HG02610 (cell line): Measurements from ENCODE around the gene SLC8B1.

Experiments used
- ATAC-seq: cut with Tn5 transposase; IDR thresholded peaks from one replicate; pipeline ENCODE4 v1.9.1; 2021; ENCODE audit warnings: mild to moderate bottlenecking, moderate library complexity; ENCODE audit not compliant: unreplicated experiment

Gene SLC8B1

DNA sequence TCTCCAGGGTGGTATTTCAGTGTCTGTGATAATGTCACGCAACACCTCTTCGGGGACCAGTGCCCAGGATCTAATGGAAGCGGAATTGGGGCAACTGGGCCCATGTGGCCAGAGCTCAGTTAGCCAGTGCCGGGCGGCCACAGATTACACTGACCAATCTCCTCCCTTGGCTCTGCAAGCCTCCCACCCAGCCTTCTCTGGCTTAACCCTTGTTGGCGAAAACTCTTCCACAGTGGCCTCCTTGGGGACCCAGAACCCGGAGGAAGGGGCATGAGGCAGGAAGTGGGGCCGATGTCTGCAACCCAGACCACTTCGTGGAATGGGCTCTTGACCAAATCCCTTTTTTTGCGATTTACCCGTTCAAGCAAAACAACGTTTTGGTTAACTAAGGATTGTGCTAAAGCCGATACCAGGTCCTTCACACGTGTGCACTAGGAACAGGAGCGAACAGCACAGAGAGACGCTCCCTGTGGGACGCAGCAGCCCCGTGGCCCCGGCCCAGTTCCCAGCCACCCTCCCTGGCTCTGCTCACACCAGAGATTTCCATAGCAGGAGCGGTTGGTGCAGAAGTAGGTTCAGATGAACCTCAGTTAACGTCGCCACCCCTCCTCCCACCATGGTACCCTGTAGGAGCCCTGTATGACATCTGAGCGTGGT is 38.2 kb downstream of the SLC8B1 start:
- no peak for ATAC-seq

DNA sequence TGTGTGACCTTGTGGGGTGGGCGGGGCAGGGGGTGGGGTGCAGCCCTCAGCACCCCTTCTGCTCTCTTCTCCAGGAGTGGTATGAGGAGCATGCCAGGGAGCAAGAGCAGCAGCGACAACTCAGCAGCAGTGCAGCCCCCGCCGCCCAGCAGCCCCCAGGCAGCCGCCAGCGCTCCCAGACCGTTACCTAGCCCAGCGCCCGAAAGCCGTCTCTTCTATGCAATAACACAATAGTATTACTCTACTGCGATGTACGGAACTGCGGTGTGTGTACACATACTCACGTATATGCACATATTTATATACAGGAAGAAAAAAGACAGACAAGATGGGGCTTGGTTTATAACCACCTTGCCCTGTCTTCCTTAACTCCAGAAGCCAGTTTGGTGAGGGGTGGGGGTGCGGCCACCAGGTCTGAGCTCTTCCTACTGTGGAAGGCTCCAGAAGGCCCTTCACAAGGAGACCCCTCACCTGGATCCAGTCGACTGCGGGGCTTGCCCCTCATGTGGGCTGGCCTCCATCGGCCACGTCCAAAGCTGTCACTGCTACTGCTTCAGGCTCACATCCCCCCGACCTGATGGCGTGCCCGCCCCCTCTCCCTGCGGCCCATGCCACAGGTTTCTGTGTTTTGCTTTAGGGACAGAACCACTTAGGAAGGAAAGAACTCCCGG is 38.9 kb downstream of the SLC8B1 start:
- ATAC-seq, result no peak

DNA sequence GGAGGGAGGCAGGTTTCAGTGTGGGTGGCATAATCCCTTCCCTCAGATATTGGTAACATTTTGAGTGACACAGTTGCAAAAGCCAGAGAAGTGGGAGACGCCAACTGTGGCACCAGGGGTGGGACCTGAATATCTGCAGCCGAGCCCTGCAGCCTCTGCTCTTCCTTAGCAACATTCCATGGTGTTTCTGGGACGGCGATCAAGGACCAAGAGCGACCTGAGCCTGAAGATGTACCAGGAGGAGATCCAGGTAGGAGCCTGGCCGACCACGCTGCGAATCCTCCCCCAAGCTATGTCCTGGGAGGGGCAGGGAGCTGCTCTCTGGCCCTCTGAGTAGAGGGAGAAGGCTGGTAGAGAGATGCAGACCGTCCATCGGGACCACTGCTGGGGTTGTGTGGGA is 41.8 kb downstream of the SLC8B1 start:
- ATAC-seq, result no peak

DNA sequence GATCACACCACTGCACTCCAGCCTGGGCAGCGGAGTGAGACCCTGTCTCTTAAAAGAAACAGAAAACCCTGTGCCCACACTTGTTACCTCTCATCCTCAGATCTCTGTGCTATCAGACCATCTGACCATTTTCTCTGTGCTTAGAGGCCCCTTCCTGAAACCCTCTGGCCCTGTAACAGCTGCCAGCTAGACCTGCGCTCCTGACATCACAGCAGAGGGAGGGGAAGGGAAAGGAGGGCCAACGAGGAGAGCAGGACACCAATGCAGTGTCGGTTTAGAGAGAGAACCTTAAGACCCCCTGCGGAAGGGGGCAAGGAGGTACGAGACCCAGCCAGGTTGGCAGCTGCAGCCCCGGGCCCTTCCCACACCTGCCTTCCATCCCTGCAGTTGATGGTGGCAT is 42.4 kb downstream of the SLC8B1 start:
- ATAC-seq, result no peak

DNA sequence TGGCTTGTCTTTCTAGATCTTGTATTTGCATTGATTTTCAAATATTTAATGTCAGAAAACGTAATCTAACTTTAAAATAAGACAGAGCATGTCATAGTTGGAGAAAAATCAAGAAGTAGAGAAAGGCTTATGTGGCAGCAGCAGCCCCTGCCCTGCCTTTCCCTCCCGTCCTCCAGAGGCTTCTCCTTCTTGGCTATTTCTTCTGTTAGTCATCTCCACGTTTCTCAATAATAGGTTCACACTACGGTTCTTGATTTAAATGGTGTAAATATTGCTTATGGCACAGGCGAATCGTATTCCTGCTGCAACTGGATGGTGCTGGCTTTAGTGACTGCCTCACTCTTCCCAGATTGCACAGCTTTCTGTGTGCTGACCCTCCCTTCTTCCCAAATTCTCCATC is 42.8 kb downstream of the SLC8B1 start:
- ATAC-seq, result no peak

DNA sequence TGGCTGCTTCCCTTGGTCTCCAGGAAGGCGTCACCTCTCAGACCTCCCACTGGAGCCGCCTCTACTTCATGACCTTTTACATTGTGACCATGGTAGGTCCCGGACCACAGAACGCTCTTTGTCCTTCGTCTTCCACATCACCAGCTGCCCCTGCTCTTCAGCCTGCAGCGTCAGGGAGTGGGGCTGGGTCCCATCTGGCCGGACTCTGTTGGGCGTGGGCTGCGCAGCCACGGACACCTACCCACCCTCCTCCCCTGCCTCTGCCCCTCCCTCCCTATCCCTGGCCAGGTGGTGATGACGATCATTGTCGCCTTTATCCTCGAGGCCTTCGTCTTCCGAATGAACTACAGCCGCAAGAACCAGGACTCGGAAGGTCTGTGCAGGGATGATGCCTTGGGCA is 43.3 kb downstream of the SLC8B1 start:
- ATAC-seq, result no peak

DNA sequence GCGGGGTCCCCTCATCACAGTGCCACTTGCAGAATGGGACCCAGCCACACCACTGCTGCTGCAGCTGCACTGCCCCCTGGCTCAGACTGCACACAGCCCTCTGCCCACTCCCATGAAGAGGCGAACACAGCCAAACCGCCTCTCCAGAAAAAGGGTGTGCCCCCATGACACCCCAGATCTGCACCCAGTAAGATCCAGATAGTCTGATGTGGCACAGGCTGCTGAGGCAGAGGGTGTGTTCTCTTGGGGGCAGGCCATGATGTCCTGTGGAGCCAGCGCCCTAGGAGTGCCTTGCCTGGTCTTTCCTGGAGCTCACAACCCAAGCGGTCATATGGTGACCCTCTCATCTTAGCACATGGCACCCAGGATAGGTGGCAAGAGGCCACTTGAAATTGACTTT is 44.4 kb downstream of the SLC8B1 start:
- no peak for ATAC-seq

DNA sequence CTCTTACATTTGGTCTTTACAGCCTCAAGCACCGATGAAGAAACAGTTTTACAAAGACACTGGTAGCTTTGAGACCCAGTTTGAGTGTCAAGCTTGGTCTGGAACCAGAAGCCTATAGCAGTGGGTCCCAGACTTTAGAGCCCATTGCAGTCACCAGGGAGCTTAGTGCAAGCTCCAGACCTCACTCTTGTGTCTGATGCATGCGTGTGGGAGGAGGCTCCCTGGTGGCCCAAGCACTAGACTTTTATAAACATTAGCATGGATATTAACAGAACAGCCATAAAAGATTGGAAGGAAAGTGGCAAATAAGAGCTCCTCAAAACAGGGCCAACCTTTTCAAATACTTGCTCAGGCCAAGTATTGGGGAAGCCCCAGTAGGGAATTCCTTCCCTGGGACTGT is 45.5 kb downstream of the SLC8B1 start:
- no peak for ATAC-seq

DNA sequence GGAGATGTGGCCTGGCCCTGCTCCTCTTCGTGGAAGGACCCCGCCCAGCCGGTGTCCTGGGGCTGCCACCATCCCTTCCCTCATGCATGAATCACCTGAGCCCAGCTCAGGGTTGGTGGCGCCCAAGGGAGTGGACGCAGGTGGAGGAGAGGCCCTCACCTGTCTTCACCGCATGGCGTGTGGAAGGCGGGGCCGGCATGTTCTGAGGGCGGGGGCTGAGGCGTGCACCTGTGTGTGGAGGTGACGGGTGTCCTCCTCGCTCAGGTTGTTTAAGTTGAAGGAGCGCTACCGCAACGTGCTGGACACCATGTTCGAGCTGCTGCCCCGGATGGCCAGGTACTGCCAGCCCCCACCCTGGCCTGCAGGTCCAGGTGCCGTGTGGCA is 47.0 kb downstream of the SLC8B1 start:
- no peak for ATAC-seq

DNA sequence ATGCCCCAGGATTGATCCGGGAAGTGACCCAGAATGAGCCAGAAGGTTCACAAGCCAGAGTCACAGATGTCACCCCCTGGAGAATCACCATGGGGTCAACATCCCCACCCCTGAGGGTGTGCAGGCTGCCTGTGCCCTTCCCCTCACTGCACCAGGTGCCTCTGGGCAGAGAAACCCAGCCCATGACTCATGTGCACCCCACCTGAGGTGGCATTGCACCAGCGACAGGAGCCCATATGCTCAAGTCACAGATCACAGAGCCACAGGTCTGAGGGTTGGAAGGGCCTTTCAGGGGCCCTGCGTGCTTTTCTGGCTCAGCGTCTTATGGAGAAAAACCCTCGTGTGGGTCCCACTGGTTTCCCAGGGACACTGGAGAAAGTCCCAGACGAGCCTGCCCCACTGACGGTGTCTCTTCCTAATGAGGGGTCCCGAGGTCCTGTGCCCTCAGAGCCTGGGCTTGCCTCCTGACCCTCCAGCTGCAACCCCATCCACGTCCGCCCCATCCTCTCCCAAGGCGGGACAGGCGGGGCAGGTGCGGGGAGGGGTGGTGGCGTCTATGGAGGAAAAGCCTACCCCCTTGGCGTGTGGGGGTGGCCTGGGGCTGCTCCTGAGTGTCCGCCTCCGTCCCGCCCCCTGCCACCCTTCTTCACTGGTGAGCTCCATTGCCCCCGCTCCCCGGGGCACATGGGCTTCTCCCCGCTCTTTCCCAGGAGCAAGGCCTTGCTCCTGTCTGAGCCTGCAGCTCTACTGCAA is 47.6 kb downstream of the SLC8B1 start:
- ATAC-seq, result no peak

DNA sequence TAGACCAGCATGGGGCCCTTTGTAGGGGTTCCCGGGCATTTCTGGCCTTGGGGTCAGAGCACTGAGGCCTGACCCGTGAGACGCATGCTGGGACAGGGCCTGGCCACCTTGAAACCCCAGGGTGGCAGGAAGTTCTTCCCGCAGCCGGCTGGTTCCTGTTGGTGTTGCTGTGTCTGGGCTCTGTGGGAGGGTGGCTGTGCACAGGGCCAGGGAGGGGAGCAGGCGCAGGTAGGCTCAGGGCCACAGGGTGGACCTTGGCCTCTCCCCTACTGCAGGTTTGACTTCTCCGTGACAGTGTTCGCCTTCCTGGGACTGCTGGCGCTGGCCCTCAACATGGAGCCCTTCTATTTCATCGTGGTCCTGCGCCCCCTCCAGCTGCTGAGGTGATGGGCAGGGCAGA is 48.2 kb downstream of the SLC8B1 start:
- ATAC-seq, result no peak

DNA sequence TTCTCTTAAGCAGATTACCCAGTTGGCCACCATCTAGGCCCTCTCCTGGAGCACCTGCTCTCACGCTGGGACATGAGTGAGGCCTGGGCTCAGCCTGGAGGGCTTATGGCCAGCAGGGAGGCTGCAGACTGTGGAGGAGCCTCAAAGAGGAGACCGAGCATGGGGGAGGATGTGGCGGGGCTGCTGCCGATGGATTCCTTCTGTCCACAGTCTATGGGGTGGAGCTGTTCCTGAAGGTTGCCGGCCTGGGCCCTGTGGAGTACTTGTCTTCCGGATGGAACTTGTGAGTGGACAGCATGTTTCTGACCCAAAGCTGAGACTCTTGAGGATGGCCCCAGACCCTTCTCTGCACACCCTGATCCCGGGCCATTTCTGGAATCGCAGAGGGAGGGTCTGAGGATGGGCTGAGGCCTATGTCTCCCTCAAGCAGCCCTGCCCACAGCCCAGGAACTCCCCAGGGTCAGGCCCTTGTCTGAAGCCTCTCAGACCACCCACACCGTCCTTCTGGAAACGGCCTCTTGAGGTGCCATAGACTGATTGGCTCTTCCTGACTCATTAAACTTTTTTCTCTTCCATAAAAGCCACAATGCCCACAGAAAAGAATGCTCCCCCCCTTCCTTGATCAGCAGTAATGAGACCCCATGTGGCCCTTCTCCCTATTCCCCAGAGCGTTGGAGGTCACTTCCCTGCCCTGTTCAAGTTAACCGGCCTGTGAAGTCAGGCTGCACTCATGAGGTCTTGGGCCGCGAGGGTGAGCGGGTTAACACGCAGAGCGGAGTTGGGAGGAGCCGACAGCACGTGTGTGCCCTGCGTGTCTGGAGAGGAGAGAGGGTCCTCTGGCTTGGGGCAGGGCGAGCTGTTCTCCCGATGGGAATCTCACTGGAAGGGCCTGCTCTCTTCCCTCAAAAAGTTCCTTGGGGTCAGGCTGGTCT is 49.0 kb downstream of the SLC8B1 start:
- no peak for ATAC-seq

DNA sequence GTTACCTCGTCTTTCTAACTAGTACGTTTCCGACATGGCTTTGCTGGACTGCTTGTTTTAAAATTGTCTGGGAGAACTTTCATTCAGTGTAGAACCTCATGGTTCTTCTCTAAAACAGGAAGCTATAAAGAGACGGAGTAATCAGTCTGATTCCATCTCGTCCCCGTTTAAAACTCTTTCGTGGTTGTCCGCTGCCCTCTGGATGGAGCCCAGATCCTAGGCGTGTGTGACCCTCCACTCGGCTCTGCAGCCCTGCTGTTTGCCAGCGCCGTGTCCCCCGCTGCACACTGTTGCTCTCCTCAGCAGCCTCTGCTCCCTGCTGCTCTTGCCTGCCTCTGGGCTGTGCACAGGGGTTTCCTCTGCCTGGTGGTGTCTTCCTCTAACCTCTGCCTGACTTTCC is 50.2 kb downstream of the SLC8B1 start:
- no peak for ATAC-seq

DNA sequence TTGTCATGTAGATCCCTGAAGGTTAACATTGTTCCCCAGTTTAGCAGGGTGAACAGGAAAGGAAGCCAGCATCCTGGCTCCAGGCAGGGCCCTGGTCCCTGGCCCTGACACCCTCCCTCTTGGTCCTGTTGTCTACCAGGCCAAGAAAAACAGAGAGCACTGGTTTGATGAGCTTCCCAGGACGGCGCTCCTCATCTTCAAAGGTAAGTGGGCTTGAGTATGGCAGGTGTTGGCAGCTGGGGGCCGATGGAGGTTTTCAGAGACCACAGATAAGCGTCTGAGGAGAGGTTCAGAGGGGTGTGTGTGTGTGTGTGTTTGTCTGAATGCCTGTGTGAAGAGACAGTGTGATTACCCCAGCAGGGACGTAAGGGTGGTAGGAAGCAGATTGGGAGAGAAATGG is 56.3 kb downstream of the SLC8B1 start:
- ATAC-seq, result no peak

DNA sequence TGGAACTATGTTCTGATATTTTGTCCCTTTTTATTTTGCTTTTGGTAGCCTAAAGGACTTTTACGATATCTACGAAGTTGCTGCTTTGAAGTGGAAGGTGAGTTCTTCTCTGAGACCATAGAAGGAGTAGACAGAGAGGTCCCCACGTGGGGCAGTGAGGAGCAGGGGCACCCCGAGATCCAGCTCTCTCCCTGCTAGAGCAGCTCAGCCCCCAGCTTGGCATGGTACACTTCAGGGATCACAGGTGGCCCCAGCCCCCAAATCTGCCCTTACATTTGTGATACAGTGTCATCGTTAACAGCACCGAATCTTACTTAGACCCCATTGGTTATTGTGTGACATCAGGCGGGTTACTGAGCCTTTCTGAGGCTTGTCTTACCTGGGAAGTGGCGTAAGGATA is 56.8 kb downstream of the SLC8B1 start:
- no peak for ATAC-seq

DNA sequence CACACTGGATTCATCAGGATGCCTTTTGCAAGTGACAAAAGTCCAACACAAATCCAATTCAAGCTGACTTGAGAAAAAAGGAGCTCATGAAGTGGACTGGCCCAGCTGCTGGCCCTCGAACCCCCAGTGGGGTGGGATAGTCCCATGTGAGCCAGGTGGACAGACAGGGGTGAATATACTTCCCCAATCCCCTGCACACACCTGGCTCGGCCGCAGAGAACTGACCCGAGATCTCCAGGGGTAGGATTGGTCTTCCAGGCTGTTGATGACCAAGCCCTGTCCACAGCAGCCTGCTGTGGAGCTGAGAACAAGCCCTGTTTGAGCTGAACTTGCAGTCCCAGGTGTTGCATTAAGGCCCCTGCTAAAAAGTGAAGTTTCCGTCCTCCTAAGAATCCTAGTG is 57.4 kb downstream of the SLC8B1 start:
- ATAC-seq, result no peak

DNA sequence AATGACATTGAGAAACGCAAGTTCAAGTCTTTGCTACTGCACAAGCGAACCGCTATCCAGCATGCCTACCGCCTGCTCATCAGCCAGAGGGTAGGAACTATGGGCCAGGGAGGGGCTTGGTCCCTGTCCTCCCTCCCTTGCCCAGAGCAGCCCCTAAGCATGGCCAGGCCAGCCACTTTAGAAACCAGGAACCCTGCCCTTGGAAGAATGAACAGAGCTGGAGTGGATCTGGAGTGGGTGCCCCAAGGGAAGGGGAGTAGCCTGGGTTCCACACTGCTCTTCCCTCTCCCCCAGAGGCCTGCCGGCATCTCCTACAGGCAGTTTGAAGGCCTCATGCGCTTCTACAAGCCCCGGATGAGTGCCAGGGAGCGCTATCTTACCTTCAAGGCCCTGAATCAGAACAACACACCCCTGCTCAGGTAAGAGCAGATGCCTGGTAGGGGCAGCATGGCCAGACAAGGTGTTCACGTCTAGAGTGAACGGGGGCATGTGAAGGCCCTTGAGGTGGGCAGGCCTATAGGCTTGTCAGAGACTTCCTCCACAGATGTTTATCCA is 57.9 kb downstream of the SLC8B1 start:
- no peak for ATAC-seq

DNA sequence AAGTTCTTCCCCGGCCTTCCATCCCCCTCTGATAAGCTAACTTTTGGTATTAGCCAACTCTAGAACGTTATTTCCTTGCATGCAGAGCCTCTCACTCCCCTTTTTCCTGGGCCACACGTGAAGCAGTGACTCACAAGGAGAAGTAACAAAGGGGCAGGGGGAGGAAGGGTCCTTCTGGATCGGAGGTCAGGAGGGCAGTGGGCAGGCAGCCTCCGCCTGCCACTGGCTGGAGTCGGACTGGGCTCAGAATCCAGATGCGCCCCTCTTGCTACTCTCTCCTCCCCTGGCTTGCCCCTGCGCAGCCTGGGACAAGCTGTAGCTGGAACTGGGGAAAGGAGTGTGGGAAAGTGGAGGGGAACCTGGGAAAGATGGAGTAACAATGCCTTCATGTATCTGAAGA is 58.6 kb downstream of the SLC8B1 start:
- ATAC-seq, result no peak

DNA sequence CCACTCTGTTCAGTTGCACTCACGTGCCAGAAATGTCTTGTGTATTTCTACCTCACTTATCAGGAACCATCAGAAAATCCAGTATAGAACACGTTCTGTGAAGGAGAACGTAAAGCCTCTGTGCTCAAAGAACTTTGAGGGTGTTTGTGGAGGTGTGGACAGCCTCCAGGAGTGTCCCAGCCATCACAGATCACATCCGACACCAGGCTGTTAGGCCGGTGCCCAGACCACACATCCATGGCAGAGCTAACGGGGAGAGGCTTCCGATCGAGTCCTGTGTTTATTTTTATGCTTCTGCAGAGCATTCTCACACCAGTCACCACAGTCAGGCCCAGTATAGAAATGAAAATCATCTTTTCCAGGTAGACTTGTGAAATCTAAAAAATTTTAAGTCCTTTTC is 60.1 kb downstream of the SLC8B1 start:
- ATAC-seq, result no peak

DNA sequence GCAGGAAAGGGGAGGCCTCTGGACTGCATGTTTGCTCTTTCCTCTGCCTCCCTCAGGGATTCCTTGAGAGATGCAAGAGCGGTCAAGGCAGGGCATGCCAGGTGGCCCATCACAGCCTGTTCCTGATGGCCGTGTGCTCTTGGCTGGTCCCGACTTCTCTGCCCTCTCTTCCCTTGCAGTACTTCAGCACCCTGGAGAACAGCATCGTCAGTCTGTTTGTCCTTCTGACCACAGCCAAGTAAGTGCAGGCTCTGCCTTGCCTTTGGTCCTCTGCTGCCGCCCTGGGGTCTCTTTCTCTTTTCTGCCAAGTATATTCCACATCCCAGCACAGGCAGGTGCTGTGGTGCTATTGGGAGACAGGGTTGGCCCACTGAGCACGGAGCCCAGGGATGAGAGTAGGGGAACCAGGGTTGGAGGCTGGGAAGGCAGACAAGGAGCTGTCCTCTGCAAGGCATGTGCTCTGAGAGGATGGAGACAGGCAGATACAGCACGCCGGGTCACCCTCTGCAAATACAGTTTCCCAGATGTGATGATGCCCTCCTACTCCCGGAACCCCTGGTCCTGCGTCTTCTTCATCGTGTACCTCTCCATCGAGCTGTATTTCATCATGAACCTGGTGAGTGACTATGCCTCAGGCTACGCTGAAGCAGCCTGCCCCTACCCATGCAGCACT is 61.7 kb downstream of the SLC8B1 start:
- ATAC-seq, result no peak
